ENCODE results near the gene C17orf107. TPM values are rescaled to one million over a fixed set of nuclear protein-coding genes. Genes with fewer than 3 reads are reported as not detected.

C17orf107 gene
- total and polyA plus RNA-seq, 2 of the 13 experiments (the other 11 are each of a cell fraction or from before 2014, with no cell fraction given), result 0.20 to 0.59 TPM

- TF ChIP-seq, protein P1, sequence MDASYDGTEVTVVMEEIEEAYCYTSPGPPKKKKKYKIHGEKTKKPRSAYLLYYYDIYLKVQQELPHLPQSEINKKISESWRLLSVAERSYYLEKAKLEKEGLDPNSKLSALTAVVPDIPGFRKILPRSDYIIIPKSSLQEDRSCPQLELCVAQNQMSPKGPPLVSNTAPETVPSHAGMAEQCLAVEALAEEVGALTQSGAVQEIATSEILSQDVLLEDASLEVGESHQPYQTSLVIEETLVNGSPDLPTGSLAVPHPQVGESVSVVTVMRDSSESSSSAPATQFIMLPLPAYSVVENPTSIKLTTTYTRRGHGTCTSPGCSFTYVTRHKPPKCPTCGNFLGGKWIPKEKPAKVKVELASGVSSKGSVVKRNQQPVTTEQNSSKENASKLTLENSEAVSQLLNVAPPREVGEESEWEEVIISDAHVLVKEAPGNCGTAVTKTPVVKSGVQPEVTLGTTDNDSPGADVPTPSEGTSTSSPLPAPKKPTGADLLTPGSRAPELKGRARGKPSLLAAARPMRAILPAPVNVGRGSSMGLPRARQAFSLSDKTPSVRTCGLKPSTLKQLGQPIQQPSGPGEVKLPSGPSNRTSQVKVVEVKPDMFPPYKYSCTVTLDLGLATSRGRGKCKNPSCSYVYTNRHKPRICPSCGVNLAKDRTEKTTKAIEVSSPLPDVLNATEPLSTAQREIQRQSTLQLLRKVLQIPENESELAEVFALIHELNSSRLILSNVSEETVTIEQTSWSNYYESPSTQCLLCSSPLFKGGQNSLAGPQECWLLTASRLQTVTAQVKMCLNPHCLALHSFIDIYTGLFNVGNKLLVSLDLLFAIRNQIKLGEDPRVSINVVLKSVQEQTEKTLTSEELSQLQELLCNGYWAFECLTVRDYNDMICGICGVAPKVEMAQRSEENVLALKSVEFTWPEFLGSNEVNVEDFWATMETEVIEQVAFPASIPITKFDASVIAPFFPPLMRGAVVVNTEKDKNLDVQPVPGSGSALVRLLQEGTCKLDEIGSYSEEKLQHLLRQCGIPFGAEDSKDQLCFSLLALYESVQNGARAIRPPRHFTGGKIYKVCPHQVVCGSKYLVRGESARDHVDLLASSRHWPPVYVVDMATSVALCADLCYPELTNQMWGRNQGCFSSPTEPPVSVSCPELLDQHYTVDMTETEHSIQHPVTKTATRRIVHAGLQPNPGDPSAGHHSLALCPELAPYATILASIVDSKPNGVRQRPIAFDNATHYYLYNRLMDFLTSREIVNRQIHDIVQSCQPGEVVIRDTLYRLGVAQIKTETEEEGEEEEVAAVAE (CRISPR knock-in tag; IDR thresholded peaks at IDR 0.05; ENCODE audit: borderline replicate concordance), result no peak
- TF ChIP-seq CBX2 (IDR thresholded peaks at IDR 0.05; ENCODE audit: low read depth, low read length), result no peak
- TF ChIP-seq CBX2 (CRISPR knock-in tag; IDR thresholded peaks at IDR 0.05; ENCODE audit: low read depth), result no peak
- no peak for TF ChIP-seq ZMYM4 (CRISPR knock-in tag; IDR thresholded peaks at IDR 0.05)
- TF ChIP-seq SP2 (CRISPR knock-in tag; IDR thresholded peaks at IDR 0.05), result no peak
- TF ChIP-seq KLF9 (CRISPR knock-in tag; IDR thresholded peaks at IDR 0.05; ENCODE audit: low read depth), result no peak
- TF ChIP-seq TBX3 (IDR thresholded peaks at IDR 0.05; ENCODE audit: borderline replicate concordance), result no peak
- TF ChIP-seq PRMT3 (CRISPR knock-in tag; IDR thresholded peaks at IDR 0.05; ENCODE audit: borderline replicate concordance, low read depth), result no peak
- no peak; the same call in 1 of the 2 replicates for TF ChIP-seq ZNF746 (CRISPR knock-in tag; IDR thresholded peaks at IDR 0.05)
- TF ChIP-seq ZNF800 (CRISPR knock-in tag; IDR thresholded peaks at IDR 0.05), result no peak
- TF ChIP-seq SALL1 (CRISPR knock-in tag; IDR thresholded peaks at IDR 0.05), result peak; percentile 31; the same call in 1 of the 2 replicates
- TF ChIP-seq ZNF331 (CRISPR knock-in tag; IDR thresholded peaks at IDR 0.05), result no peak
- no peak for TF ChIP-seq FOXK2 (IDR thresholded peaks at IDR 0.05)
- no peak for TF ChIP-seq SOX6 (IDR thresholded peaks at IDR 0.05)
- peak; percentile 54 for TF ChIP-seq SOX6 (CRISPR knock-in tag; IDR thresholded peaks at IDR 0.05)
- no peak; the same call in 1 of the 2 replicates for TF ChIP-seq SALL2 (CRISPR knock-in tag; IDR thresholded peaks at IDR 0.05)
- peak; percentile 15; the same call in 1 of the 2 replicates for TF ChIP-seq MYPOP (CRISPR knock-in tag; IDR thresholded peaks at IDR 0.05)
- TF ChIP-seq ZNF468 (CRISPR knock-in tag; IDR thresholded peaks at IDR 0.05), result no peak
- no peak for TF ChIP-seq ZNF235 (CRISPR knock-in tag; IDR thresholded peaks at IDR 0.05; ENCODE audit: borderline replicate concordance)
- no peak for TF ChIP-seq MAFF (IDR thresholded peaks at IDR 0.05; ENCODE audit: low read depth, low read length)
Measured at GRCh38 chr17:4950075-4950745, 50.9 kb downstream of the C17orf107 start (continued).

All from HepG2 (cell line).